Endothelial cell of umbilical vein (primary cell): ENCODE data around the gene SPATA6L.

Source experiments
- CTCF ChIP-seq, 2 donors: IDR thresholded peaks; 1 replicate in 1 of 2; 2 replicates in 1 of 2; pipeline ENCODE4 v1.5.1; 2011; ENCODE audit warnings: low read length in 2 of 2, mild to moderate bottlenecking in 2 of 2, moderate library complexity in 2 of 2, control low read depth in 1 of 2, inconsistent platforms in 1 of 2, low read depth in 1 of 2; ENCODE audit not compliant: insufficient read depth in 1 of 2; ENCODE audit errors: extremely low read depth in 1 of 2
- EZH2 ChIP-seq: IDR thresholded peaks from 2 replicates; pipeline ENCODE4 v1.6.1; 2012; ENCODE audit warnings: borderline replicate concordance, low read depth, mild to moderate bottlenecking, moderate library complexity, low read length, inconsistent platforms; ENCODE audit not compliant: severe bottlenecking
- FOS ChIP-seq: IDR thresholded peaks from 2 replicates; pipeline ENCODE4 v1.6.1; 2011; ENCODE audit warnings: mild to moderate bottlenecking, low read length, moderate library complexity, borderline replicate concordance; ENCODE audit not compliant: insufficient read depth
- MAX ChIP-seq: IDR thresholded peaks from 2 replicates; pipeline ENCODE4 v1.6.1; 2011; ENCODE audit not compliant: insufficient read depth, insufficient read length
- MYC ChIP-seq: IDR thresholded peaks from one replicate; pipeline ENCODE4 v1.6.1; 2011; ENCODE audit warnings: mild to moderate bottlenecking, low read depth, low read length
- POLR2A ChIP-seq: IDR thresholded peaks from 2 replicates; pipeline ENCODE4 v1.6.1; 2012; ENCODE audit warnings: low read depth, mild to moderate bottlenecking, control low read depth, low read length
- POLR2AphosphoS5 ChIP-seq: IDR thresholded peaks from 2 replicates; pipeline ENCODE4 v1.6.1; 2012; ENCODE audit warnings: low read depth, mild to moderate bottlenecking, control low read depth, low read length, moderate library complexity; ENCODE audit not compliant: insufficient read depth

GRCh38 chr9:4615778-4616177 lies 50.5 kb downstream of the SPATA6L start:
- no peak for TF ChIP-seq POLR2A
- no peak for TF ChIP-seq CTCF (IDR thresholded peaks at IDR 0.05; ENCODE audit: extremely low read depth in 1 of 2, insufficient read depth in 1 of 2, low read depth in 1 of 2, low read length in 2 of 2)
- no peak for TF ChIP-seq POLR2AphosphoS5
- TF ChIP-seq MYC, result no peak
- no peak for TF ChIP-seq EZH2
- no peak for TF ChIP-seq MAX
- TF ChIP-seq FOS, result no peak
